GM23338 (cell line): Measurements from ENCODE around the gene SF3B4.

Experiments used
- CREB1 ChIP-seq: fragments of 250-450 bp; sonication (Bioruptor Pico); IDR thresholded peaks from 2 replicates; pipeline ENCODE4 v1.5.0; 2020; ENCODE audit warnings: low read depth, mild to moderate bottlenecking, moderate library complexity
- CTCF ChIP-seq, 2 experiments: fragments of 200-600 bp in 1 of 2; sonication (generic) in 1 of 2; conservative IDR thresholded peaks; 2 replicates each; pipeline versions ENCODE4 v1.5.1 to v1.6.1; 2016 to 2017; ENCODE audit warnings: antibody characterized with exemption in 2 of 2, low read depth in 2 of 2, mild to moderate bottlenecking in 2 of 2, moderate library complexity in 1 of 2
- EZH2 ChIP-seq: fragments of 200-600 bp; sonication (generic); IDR thresholded peaks from one replicate; pipeline ENCODE4 v1.8.0; 2017; ENCODE audit warnings: antibody characterized with exemption, mild to moderate bottlenecking, low read depth; ENCODE audit not compliant: unreplicated experiment
- EZH2phosphoT487 ChIP-seq: fragments of 200-600 bp; sonication (generic); IDR thresholded peaks from one replicate; pipeline ENCODE4 v1.8.1; 2018; ENCODE audit warnings: antibody characterized with exemption; ENCODE audit not compliant: unreplicated experiment
- JUNB ChIP-seq: IDR thresholded peaks from one replicate; pipeline ENCODE4 v1.6.1; 2016; ENCODE audit warnings: antibody characterized with exemption; ENCODE audit not compliant: unreplicated experiment
- NANOG ChIP-seq: IDR thresholded peaks from 2 replicates; pipeline ENCODE4 v1.6.1; 2016; ENCODE audit warnings: antibody characterized with exemption, borderline replicate concordance
- POLR2AphosphoS5 ChIP-seq: IDR thresholded peaks from 2 replicates; pipeline ENCODE4 v1.6.1; 2016; ENCODE audit warnings: antibody characterized with exemption, low read depth
- REST ChIP-seq: IDR thresholded peaks from one replicate; pipeline ENCODE4 v1.6.1; 2018; ENCODE audit warnings: antibody characterized with exemption; ENCODE audit not compliant: unreplicated experiment
- ZNF114 ChIP-seq: fragments of 250-450 bp; sonication (Bioruptor Pico); IDR thresholded peaks from 2 replicates; pipeline ENCODE4 v1.5.0; 2020; ENCODE audit warnings: mild to moderate bottlenecking, moderate library complexity

- TF ChIP-seq CTCF (conservative IDR thresholded peaks at IDR 0.05; ENCODE audit: low read depth in 2 of 2) (no peak), POLR2AphosphoS5 (no peak), REST (no peak), JUNB (no peak), EZH2 (no peak), NANOG (no peak), ZNF114 (CRISPR knock-in tag) (no peak), CREB1 (CRISPR knock-in tag) (no peak), EZH2phosphoT487 (no peak)
These were observed 43.9 kb downstream of the SF3B4 start for GRCh38 chr1:149883598-149884247.
